Tibial nerve (tissue), 4 donors: ENCODE data around the gene LRFN4.

Source experiments
- CTCF ChIP-seq, 5 experiments: fragments of 200-600 bp in 3 of 5; fragments of 450-650 bp in 2 of 5; sonication (generic) in 3 of 5; IDR thresholded peaks; one replicate each; pipeline ENCODE4 v1.5.1; 2016 to 2019; ENCODE audit warnings: antibody characterized with exemption in 5 of 5, mild to moderate bottlenecking in 3 of 5, moderate library complexity in 2 of 5
- EP300 ChIP-seq, 2 donors: sonication (generic); formaldehyde crosslinking; IDR thresholded peaks; one replicate each; pipeline ENCODE4 v1.6.1; 2017; ENCODE audit warnings: antibody characterized with exemption in 2 of 2, mild to moderate bottlenecking in 1 of 2
- POLR2A ChIP-seq, 2 donors: fragments of 450-650 bp; IDR thresholded peaks; one replicate each; pipeline ENCODE4 v1.6.1; 2017; ENCODE audit warnings: antibody characterized with exemption in 2 of 2, mild to moderate bottlenecking in 2 of 2, moderate library complexity in 2 of 2

GRCh38 chr11:66869567-66869870 lies 12.7 kb downstream of the LRFN4 start:
- TF ChIP-seq CTCF (IDR thresholded peaks at IDR 0.05) (no peak), EP300 (IDR thresholded peaks at IDR 0.05) (no peak), POLR2A (IDR thresholded peaks at IDR 0.05) (no peak)
